ENCODE data around the gene WWC2. TPM values are rescaled to one million over a fixed set of nuclear protein-coding genes. Genes with fewer than 3 reads are reported as not detected.
A peak's percentile ranks its signal among the peaks of the same experiment; 100 is the strongest.

The WWC2 gene
- total RNA-seq, 4 donors from 2014 or later: 4.6 to 40.4 (median 9.5) TPM

DNA sequence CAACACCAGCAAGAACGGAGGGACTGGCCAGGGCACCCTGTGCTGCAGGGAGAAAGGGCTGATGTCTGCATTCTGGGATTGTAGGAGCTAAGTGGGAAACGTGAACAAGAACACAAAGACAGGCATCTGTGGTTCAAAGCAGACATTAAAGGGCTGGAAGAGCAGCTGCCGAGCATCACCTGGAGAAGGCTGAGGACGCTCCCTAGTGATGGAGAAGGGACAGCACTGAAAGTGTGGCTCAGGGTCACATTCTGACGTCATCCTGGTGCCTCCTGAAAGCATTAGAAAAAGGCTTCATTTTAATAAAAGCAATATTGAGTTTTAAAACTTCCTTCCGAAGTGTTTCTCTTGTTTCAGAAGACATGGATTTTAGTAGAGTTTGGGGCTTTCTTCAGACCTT lies 158.8 kb downstream of the WWC2 start:
- no peak for DNase-seq
- H3K4me3 ChIP-seq: no peak overlapping the region
- no peak overlapping the region for H3K27ac ChIP-seq
- H3K27me3 ChIP-seq: no peaks in the 10 kb centered on the region
- TF ChIP-seq POLR2A (IDR thresholded peaks at IDR 0.05): no peak
- TF ChIP-seq, protein P1, sequence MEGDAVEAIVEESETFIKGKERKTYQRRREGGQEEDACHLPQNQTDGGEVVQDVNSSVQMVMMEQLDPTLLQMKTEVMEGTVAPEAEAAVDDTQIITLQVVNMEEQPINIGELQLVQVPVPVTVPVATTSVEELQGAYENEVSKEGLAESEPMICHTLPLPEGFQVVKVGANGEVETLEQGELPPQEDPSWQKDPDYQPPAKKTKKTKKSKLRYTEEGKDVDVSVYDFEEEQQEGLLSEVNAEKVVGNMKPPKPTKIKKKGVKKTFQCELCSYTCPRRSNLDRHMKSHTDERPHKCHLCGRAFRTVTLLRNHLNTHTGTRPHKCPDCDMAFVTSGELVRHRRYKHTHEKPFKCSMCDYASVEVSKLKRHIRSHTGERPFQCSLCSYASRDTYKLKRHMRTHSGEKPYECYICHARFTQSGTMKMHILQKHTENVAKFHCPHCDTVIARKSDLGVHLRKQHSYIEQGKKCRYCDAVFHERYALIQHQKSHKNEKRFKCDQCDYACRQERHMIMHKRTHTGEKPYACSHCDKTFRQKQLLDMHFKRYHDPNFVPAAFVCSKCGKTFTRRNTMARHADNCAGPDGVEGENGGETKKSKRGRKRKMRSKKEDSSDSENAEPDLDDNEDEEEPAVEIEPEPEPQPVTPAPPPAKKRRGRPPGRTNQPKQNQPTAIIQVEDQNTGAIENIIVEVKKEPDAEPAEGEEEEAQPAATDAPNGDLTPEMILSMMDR (IDR thresholded peaks at IDR 0.05): no peak
- H3K4me1 ChIP-seq: peaks cover 0 to 7% (median 0%) of the 10 kb centered on the region in 4 donors
- H3K9me3 ChIP-seq: no peaks in the 10 kb centered on the region
- H3K36me3 ChIP-seq: peaks cover 0 to 9% (median 0%) of the 10 kb centered on the region in 3 donors

DNA sequence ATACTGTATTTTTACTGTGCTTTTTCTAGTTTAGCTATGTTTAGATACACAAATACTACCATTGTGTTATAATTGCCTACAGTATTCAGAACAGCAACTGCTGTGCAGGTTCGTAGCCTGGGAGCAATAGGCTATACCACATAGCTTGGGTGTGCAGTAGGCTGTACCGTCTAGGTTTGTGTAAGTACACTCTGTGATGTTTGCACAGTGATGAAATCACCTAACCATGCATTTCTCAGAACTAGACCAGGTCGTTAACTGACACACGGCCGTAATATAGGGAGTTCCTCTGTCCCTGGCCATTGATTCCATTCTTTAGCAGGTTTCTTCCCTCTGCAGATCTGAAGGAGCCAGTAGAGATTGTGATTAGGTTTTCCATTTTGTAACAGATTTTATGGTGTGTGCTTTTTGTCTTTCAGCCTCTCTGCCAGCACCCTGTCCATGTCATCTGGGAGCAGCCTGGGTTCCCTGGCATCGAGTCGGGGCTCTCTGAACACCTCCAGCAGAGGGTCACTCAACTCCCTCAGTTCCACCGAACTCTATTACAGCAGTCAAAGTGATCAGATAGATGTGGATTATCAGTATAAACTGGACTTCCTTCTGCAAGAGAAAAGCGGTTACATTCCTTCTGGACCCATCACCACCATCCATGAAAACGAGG lies 161.6 kb downstream of the WWC2 start:
- Histone ChIP-seq H3K9me3 (no peaks in the 10 kb centered on the region), H3K27ac (no peak overlapping the region), H3K4me1 (peaks cover 0 to 7% (median 0%) of the 10 kb centered on the region in 4 donors), H3K27me3 (no peaks in the 10 kb centered on the region), H3K4me3 (no peak overlapping the region), H3K36me3 (peaks cover 0 to 9% (median 0%) of the 10 kb centered on the region in 3 donors)
- TF ChIP-seq POLR2A (IDR thresholded peaks at IDR 0.05): no peak
- TF ChIP-seq, protein P1 (IDR thresholded peaks at IDR 0.05): no peak
- no peak for DNase-seq

DNA sequence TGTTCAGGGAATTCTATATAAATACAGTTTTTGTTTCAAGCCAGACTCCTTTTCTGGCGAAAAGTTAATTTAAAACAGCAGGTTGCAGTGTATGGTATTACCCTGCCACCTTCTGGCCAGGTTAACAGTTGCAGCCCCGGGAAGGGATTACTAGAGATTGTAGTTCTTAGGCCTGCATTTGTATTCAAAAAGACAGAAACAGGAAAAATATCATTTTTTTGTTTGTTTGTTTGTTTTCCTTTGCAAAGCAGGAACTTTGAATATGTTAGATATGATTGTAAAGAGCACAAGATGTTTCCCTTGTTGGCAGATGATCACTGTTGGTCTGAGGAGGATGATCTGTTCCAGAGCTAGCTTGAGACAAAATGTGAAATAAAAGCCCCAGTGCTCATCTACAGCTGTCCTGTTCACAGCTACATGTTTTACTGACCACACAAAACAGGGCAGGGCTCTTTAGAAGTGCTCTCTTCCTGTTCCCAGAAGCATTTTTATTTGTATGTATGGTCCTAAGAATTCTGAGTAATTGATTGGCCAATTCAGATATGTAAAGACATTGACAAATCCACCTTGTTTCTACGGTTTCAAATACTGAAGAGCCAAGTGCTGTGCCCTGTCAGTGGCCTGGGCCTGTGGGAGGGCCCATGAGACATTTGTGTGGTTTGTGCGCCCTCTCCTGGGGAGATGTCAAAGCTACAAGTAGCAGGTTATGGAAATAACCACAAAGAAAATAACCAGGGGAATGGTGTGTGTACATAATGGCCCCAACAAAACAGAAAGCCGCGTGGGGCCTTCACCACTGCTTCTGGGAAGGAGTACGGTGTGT lies 163.1 kb downstream of the WWC2 start:
- peaks cover 0 to 9% (median 0%) of the 10 kb centered on the region in 3 donors for H3K36me3 ChIP-seq
- H3K27ac ChIP-seq: peak overlapping the region in 2 of 4 donors; percentile 16 to 56
- no peaks in the 10 kb centered on the region for H3K27me3 ChIP-seq
- peak; percentile 41 to 88 (median 74) for DNase-seq
- TF ChIP-seq POLR2A (IDR thresholded peaks at IDR 0.05): no peak
- TF ChIP-seq, protein P1 (IDR thresholded peaks at IDR 0.05): peak; percentile 43 to 91 (median 76)
- H3K4me3 ChIP-seq: no peak overlapping the region
- no peaks in the 10 kb centered on the region for H3K9me3 ChIP-seq
- H3K4me1 ChIP-seq: peaks cover 0 to 7% (median 0%) of the 10 kb centered on the region in 4 donors

DNA sequence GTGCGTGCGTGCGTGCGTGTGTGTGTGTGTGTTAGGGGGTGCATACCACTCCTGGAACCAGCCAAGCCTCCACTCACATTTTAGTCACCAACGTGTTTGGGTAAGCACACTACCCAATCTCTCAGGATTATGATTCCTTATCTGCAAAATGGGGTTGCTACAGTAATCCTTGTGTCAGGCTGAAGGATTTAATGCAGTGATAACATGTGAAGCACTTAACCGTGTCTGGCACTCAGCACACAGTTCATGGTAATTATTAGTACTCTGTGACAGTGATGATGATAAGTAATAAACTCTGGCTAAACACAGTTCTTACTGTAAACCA lies 163.7 kb downstream of the WWC2 start:
- Histone ChIP-seq H3K9me3 (no peaks in the 10 kb centered on the region), H3K4me1 (peaks cover 0 to 7% (median 0%) of the 10 kb centered on the region in 4 donors), H3K4me3 (no peak overlapping the region), H3K36me3 (peaks cover 0 to 9% (median 0%) of the 10 kb centered on the region in 3 donors), H3K27me3 (no peaks in the 10 kb centered on the region), H3K27ac (no peak overlapping the region)
- DNase-seq: no peak
- TF ChIP-seq POLR2A (IDR thresholded peaks at IDR 0.05): no peak
- TF ChIP-seq, protein P1 (IDR thresholded peaks at IDR 0.05): no peak

DNA sequence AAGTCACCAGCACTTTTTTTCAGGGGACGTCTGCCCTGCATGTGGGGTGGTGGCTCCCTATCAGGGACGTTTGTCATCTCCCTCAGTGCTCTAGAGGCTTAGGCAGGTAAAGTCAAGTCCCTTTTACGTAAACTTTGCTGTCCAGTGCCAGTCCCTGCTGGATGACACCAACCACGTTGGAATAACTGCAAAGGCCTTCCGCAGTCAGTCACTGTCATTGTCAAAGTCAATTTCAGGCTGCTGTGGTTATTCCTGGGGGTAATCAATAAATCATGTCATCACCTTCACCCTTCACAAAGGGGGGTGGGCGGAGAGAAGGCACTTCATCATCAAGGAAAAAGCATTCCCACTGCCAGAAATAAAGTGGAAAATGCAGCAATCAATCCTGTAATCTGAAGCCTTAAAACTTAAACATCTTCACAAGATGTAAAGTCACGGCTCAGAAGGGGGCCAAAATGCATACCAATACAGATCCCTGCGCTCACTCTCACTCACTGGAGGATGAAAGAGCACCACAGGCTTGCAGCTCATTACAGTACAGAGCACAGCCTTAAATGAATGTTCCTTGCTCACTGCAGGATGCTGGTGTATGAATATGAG lies 164.8 kb downstream of the WWC2 start:
- Histone ChIP-seq H3K9me3 (no peaks in the 10 kb centered on the region), H3K36me3 (peaks cover 0 to 9% (median 0%) of the 10 kb centered on the region in 3 donors)

More for the DNA sequence above, 164.8 kb downstream of the WWC2 start:
- H3K4me1 ChIP-seq: peaks cover 0 to 7% (median 0%) of the 10 kb centered on the region in 4 donors
- no peak overlapping the region for H3K27ac ChIP-seq
- no peak overlapping the region for H3K4me3 ChIP-seq
- no peaks in the 10 kb centered on the region for H3K27me3 ChIP-seq
- no peak for TF ChIP-seq POLR2A (IDR thresholded peaks at IDR 0.05)
- TF ChIP-seq, protein P1 (IDR thresholded peaks at IDR 0.05): no peak
- DNase-seq: no peak

Measured in Peyer's patch (tissue), 4 donors.